ENCODE measurements around the gene ZNRF3.
"Not testable (repeated sequence)": the region's sequence is repeated elsewhere in the genome, so short reads cannot be mapped to it uniquely, and the experiment has no call there.

The ZNRF3 gene

GRCh38 chr22:28884747-28885350, 1.5 kb downstream of the ZNRF3 start:
- DNase-seq = no peak

DNA sequence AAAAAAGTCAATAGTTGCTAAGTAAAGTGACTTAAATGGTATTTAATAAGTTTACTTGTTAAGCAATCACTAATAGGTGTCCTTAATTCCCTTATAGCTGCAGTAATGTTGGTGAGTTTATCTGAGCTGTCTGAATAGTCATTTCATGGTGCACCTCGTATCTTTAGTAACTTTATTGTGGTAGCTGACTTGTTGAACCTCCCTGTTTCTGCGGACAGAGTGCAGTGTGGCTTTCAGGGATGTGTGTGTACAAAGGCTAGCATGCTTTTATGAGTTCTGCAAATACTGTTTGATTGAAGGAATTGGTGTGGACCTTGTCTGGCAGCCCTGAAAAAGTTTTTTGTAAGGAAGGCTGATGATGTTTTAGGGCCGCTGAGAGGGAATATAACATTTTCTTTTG, 2.6 kb downstream of the ZNRF3 start:
- no peak for DNase-seq

DNA sequence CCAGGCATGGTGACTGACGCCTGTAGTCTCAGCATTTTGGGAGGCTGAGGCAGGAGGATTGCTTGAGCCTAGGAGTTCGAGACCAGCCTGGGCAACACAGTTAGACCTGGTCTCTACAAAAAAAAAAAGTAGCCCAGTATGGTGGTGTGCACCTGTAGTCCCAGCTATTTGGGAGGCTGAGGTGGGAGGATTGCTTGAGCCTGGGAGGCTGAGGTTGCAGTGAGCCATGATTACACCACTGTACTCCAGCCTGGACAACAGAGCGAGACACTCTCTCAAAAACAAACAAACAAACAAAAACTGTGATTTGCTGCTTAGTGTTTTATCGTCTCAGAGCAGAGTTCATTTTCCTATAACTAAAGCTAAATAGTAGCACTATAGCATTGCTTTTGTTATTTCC, 3.3 kb downstream of the ZNRF3 start:
- DNase-seq = not testable (repeated sequence)

DNA sequence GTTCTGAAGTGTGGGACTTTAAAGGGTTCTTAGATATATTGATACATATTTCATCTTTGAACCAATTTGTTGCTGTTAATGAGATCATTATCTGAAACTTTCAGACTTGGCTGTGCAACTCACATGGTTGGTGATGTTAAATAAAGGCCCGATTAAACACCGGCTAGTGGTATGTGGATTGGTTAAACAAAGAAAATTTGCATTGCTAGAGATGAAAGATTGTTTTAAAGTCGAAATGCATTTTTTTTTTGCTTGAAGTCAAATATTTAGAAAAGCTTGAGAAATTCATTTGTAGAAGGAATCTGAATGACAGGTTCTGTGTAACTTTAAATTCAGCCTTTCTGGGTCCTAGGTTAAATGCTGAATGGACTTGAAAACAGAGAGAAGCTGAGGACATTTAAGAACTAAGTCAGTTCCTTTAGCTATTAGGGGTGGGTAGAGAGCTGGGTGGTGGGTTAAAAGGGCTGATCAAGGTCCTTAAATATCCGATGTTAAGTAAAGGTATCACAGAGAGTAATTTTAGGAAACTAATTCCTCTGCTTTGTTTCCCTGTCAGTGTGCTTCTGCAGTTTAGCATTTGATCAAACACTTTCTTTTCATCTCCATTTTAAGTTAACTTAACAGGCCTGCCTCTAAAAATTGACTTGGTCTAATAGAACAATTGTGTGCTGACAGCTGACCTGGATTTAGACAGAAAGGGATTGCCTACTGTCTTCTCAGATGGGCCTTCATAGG, 4.5 kb downstream of the ZNRF3 start:
- DNase-seq = no peak

DNA sequence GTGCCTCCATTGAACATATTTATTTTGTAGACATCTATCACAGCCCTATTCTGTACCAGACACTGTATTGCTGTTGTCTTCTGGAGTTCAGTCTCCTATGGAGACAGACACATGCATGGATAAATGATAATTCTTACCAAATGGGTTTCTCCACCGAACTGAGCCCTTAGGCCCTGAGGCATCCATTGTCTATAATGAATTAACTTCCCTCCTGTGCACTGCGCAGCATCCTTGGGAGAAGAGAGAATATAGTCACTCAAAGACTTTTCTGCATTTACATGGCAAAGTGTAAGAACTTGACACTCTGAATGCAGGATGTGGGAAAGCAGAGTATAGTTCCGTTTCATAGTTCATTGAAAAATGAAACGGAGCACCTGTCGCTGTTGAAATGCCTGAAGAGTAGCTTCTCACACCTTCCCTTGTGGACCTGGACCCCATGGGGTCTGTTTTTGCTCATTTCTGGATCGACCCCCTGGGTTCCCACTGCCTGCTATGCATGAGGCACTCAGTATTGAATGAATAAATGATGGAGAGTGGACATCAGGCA, 6.2 kb downstream of the ZNRF3 start:
- DNase-seq = no peak

GRCh38 chr22:28891156-28891733, 7.9 kb downstream of the ZNRF3 start:
- no peak for DNase-seq

- DNase-seq = no peak
These were observed 8.9 kb downstream of the ZNRF3 start for GRCh38 chr22:28892175-28892731.

DNA sequence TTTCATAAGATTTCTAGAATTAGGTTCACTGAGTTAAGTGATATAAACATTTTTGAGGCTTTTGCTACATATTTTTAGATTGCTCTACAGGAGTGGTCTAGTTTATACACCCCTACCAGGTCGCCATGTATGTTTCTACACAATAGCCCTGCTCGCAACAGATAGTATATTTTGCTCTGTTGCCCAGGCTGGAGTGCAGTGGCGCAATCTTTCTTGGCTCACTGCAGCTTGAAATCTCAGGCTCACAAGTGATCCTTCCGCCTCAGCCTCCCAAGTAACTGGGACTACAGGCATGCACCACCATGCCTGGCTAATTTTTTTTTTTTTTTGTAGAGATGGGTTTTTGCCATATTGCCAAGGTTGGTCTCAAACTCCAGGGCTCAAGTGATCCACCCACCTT, 10.4 kb downstream of the ZNRF3 start:
- no peak for DNase-seq

DNA sequence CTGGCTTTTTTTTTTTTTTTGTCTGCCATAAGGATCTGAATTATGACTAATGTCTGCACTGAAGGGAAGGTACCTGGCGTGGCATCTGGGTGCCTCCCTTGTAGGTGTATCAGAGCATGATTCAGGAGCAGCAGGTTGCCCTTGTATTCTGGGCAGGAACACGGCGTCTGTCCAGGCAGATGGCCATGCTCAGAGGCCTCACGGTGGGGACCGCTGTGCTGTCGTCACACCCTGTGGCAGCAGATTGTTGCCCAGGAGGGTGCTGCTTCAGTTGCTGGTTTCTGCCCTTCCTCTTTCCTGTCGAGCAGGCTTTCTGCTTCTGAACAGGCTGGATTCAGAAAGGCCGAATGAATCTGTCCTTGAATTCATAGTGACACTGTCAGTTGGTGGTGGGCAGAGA, 11.0 kb downstream of the ZNRF3 start:
- no peak for DNase-seq

- no peak for DNase-seq
These were observed 11.4 kb downstream of the ZNRF3 start for GRCh38 chr22:28894807-28895206.

DNA sequence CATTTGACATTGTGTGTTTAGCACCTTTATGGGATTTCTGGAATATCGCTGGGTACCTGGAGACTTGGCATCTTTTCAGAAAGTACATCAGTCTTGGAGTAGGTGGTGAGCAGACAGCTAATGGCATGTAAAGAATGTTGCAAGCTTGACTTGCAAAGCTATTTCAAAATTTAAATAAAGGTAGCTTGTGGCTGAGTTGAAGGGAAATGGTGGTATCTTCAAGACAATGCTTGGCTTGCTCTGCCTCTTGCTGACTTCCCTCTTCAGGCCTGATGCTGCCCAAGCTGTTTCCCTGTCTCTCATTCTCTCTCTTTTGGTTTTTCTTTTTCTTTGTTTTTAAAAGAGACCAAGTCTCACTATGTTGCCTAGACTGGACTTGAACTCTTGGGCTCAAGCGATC, 13.2 kb downstream of the ZNRF3 start:
- no peak for DNase-seq

GRCh38 chr22:28898233-28898629, 14.9 kb downstream of the ZNRF3 start:
- no peak for DNase-seq

DNA sequence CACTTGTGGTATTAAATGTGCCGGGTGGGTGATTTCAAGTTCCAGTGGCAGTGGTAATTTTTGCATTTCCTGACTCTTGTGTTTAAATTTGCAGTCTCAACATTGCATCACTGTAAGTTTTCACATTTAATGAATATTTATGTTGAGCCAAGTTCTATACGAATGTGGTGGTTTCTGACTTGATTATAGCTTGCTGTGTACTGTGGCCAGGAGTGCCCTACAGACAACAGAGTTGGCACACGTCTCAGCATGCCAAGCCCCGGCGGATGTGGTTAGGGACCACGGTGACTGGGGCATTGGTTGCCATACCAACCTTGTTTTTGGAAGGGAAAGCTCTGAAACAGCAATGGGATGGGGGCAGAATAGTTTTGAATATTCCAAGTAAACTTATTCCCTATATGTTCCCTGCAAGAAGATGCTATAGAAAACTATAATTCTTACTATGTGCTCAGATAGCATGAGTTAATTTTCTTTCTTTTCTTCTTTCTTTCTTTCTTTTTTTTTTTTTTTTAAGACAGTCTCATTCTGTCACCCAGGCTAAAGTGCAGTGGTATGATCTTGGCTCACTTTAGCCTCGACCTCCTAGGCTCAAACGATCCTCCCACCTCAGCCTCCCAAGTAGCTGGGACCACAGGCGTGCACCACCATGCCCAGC, 16.0 kb downstream of the ZNRF3 start:
- DNase-seq = no peak

GRCh38 chr22:28900379-28900925, 17.1 kb downstream of the ZNRF3 start:
- no peak for DNase-seq

DNA sequence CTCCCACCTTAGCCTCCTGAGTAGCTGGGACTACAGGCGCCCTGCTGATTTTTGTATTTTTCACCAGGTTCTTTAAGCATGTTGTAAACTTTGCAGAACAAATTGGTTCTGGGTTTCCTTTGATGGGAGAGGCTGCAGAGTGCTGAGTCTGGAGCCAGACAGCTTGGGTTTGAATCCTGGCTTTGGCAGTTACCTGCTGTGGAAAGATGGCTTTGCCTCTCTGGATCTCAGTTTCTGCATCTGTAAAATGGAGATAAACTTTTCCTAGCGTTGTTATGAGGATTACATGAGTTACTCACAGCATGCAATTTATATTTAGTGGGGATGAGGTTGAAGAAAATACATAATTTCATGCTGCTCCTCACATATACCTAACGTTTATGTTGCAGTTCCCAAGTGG, 19.1 kb downstream of the ZNRF3 start:
- no peak for DNase-seq

GRCh38 chr22:28903080-28903479, 19.7 kb downstream of the ZNRF3 start:
- DNase-seq = no peak

GRCh38 chr22:28903729-28904128, 20.4 kb downstream of the ZNRF3 start:
- no peak for DNase-seq

- no peak for DNase-seq
These were observed 21.0 kb downstream of the ZNRF3 start for GRCh38 chr22:28904211-28904896.

- no peak for DNase-seq
These were observed 22.0 kb downstream of the ZNRF3 start for GRCh38 chr22:28905256-28905832.

DNA sequence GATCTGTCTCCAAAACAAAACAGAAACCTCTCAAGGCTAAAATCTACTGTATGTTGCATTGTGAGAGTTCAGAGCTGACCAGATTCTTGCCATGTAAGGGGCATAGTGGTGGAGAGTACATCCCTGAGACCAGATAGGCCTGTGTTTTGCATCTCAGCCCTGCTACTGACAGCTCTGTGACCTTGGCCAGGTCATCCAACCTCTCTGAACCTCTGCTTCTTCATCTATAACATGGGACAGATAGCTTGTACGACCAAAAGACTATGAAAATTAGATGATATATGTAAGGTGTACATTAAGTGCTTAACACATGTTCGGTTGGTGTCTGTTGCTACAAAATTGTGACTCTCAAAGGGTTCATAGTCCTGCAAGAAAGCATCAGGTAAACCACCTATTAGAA, 22.9 kb downstream of the ZNRF3 start:
- DNase-seq = no peak

DNA sequence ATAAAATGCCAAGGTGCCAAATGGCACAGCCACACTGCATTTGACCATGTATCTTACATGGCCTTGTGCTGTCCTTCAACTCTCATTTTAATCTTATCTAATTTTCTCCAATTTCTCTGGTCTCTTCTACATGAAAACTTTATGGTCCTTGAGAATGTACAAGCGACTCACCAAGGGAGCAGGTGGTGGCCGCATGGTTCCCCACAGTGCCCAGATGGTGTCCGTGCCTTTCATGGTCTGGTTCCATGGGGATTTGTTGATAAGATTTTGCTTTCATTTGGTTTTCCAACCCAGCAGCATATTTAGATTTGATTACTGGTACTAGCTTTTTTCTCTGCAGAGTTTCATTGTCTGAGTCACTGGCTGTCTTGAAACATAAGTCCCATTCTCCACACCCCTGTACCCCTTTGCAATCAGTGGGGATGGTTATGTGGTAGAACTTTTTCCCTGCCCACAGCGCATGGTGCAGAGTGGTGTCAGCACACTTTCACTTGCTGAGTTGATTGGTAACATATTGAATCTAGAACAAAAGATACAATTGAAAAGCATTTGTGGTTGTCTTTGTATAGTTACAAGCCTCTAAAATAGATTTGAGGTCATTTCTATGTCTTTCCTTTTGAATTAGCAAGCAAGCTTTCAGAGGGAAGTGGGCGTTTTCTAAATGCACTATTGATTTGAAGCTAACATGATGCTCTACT, 24.1 kb downstream of the ZNRF3 start:
- DNase-seq = no peak
